Neural cell (in vitro differentiated cells): ENCODE measurements around the gene WFDC12.

Experiments
- CTCF ChIP-seq: fragments of 450-650 bp; IDR thresholded peaks from 2 replicates; pipeline ENCODE4 v1.5.1; 2014; ENCODE audit warnings: antibody characterized with exemption, mild to moderate bottlenecking, moderate library complexity; ENCODE audit not compliant: poor library complexity, severe bottlenecking
- EP300 ChIP-seq: fragments of 450-650 bp; conservative IDR thresholded peaks from 2 replicates; pipeline ENCODE4 v1.6.1; 2014; ENCODE audit warnings: antibody characterized with exemption, mild to moderate bottlenecking, moderate library complexity; ENCODE audit not compliant: poor library complexity, severe bottlenecking

DNA sequence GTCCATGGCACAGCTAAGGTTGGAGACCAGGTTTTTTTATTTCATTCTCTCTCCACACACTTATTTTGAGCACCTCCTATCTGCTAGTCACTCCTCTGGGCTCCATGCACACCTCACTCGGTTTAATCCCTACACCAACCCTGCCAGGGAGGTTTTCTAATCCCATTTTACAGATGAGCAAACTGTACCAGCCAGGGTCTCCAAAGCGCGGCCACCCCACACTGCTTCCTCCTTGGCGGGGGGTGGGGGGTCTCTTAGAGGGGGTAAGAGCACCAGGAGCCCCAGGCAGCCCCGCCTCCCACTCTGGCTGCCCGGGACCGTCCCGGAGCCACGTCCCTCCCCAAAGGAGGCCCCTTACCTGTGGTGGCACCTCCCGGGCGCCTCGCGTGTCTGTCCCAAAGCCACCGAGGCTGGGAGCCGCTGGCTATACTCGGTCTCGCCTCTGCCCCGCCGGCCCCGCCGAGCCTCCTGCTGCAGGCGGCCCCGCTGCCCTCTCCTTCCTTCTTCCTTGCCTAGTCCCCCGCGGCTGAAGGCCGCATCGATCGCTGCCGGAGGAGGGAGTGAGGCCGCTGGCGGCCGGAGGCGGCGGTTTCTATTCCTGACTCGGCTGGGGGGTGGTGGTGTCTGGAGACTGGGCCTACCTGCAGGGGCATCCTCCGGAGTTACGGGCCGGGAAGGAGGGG, 23.6 kb downstream of the WFDC12 start, which contains the start of gene KCNS1:
- TF ChIP-seq CTCF (no peak), EP300 (no peak)
